Measurements from ENCODE around the gene MARCO.

DNA sequence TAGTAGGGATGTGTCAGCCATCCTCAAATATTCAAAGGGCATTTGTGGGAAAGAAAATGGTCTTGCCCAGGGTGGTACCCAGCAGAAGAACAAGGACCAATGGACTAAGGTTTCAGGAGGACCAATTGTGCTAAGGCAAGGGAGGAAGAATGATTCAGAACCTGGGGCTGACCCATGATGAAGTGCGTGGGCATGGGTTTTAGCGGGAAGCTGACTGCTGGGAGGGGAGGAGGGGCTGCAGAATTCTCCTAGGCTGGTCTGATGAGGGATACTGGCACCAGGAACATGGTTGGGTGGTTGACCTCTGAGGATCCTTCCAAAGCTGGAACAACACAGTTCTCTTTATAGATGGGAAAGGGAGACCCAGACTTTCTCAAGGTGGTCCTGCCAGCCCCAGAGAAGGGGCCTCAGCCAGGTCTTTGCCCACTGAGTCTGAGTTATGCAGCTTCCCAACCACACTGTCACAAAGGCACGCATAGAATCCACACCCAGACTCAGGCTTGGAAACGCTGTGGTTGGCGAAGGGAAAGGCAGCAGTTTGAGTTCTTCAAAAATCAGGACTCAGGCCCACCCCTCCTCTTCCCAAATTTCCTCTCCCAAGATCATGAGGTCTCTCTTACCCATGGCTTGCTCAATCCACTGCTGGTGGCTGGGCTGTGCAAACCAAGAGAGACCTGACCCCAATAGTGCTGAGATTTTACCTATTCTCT is 37.3 kb downstream of the MARCO start:
- TF ChIP-seq, protein P1, sequence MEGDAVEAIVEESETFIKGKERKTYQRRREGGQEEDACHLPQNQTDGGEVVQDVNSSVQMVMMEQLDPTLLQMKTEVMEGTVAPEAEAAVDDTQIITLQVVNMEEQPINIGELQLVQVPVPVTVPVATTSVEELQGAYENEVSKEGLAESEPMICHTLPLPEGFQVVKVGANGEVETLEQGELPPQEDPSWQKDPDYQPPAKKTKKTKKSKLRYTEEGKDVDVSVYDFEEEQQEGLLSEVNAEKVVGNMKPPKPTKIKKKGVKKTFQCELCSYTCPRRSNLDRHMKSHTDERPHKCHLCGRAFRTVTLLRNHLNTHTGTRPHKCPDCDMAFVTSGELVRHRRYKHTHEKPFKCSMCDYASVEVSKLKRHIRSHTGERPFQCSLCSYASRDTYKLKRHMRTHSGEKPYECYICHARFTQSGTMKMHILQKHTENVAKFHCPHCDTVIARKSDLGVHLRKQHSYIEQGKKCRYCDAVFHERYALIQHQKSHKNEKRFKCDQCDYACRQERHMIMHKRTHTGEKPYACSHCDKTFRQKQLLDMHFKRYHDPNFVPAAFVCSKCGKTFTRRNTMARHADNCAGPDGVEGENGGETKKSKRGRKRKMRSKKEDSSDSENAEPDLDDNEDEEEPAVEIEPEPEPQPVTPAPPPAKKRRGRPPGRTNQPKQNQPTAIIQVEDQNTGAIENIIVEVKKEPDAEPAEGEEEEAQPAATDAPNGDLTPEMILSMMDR (conservative IDR thresholded peaks at IDR 0.05): no peak
- TF ChIP-seq ZFX (IDR thresholded peaks at IDR 0.05): no peak
